Neutrophil (primary cell): ENCODE data around the gene PHACTR4.
A peak's percentile ranks its signal among the peaks of the same experiment; 100 is the strongest.

Source experiments
- H3K27ac ChIP-seq: fragments of 200-600 bp; sonication (generic); 2 replicates; pipeline ENCODE4 v1.5.1; 2016; ENCODE audit warnings: mild to moderate bottlenecking, moderate library complexity
- H3K27me3 ChIP-seq: fragments of 200-600 bp; sonication (generic); 2 replicates; pipeline ENCODE4 v1.6.0; 2016; ENCODE audit warnings: mild to moderate bottlenecking
- H3K36me3 ChIP-seq: fragments of 200-600 bp; sonication (generic); 2 replicates; pipeline ENCODE4 v1.5.1; 2017
- H3K4me1 ChIP-seq, 2 experiments: fragments of 200-600 bp in 1 of 2; sonication (generic) in 1 of 2; 1 replicate in 1 of 2; 2 replicates in 1 of 2; pipeline versions ENCODE4 v1.5.1 to v1.6.1; 2013 to 2016; ENCODE audit warnings: low read depth in 1 of 2, low read length in 1 of 2, mild to moderate bottlenecking in 1 of 2, moderate library complexity in 1 of 2; ENCODE audit not compliant: control insufficient read depth in 1 of 2, insufficient read depth in 1 of 2
- H3K4me3 ChIP-seq, 2 experiments: fragments of 200-600 bp in 1 of 2; sonication (generic) in 1 of 2; 1 replicate in 1 of 2; 2 replicates in 1 of 2; pipeline ENCODE4 v1.5.1; 2013 to 2016; ENCODE audit warnings: low read depth in 1 of 2, low read length in 1 of 2, mild to moderate bottlenecking in 1 of 2, moderate library complexity in 1 of 2
- H3K9me3 ChIP-seq: fragments of 200-600 bp; sonication (generic); 2 replicates; pipeline ENCODE4 v1.5.1; 2016
- CTCF ChIP-seq: fragments of 200-600 bp; sonication (generic); IDR thresholded peaks from 2 replicates; pipeline ENCODE4 v1.5.1; 2016; ENCODE audit warnings: antibody characterized with exemption

The PHACTR4 gene

GRCh38 chr1:28494737-28495136 lies 125.2 kb downstream of the PHACTR4 start:
- Histone ChIP-seq H3K36me3 (peaks cover 22% of the 10 kb centered on the region), H3K9me3 (no peaks in the 10 kb centered on the region), H3K4me1 (peaks cover 23 to 25% of the 10 kb centered on the region in 2 experiments), H3K27me3 (no peaks in the 10 kb centered on the region), H3K4me3 (no peak overlapping the region), H3K27ac (peak overlapping the region; percentile 75)
- TF ChIP-seq CTCF: no peak

- Histone ChIP-seq H3K27me3 (no peaks in the 10 kb centered on the region), H3K4me3 (no peak overlapping the region), H3K4me1 (peaks cover 7 to 8% of the 10 kb centered on the region in 2 experiments), H3K27ac (no peak overlapping the region), H3K36me3 (peaks cover 17% of the 10 kb centered on the region), H3K9me3 (no peaks in the 10 kb centered on the region)
- TF ChIP-seq CTCF: no peak
Measured at GRCh38 chr1:28499553-28499952, 130.0 kb downstream of the PHACTR4 start.

- H3K4me3 ChIP-seq: no peak overlapping the region
- TF ChIP-seq CTCF: no peak
- H3K4me1 ChIP-seq: peaks cover 13 to 18% of the 10 kb centered on the region in 2 experiments
- H3K36me3 ChIP-seq: peaks cover 8% of the 10 kb centered on the region
- no peaks in the 10 kb centered on the region for H3K27me3 ChIP-seq
- H3K9me3 ChIP-seq: no peaks in the 10 kb centered on the region
- no peak overlapping the region for H3K27ac ChIP-seq
Measured at GRCh38 chr1:28501925-28502324, 132.4 kb downstream of the PHACTR4 start.

GRCh38 chr1:28503117-28503516 lies 133.6 kb downstream of the PHACTR4 start:
- no peak for TF ChIP-seq CTCF
- H3K4me1 ChIP-seq: peaks cover 25 to 30% of the 10 kb centered on the region in 2 experiments
- H3K9me3 ChIP-seq: no peaks in the 10 kb centered on the region
- H3K27ac ChIP-seq: no peak overlapping the region
- H3K27me3 ChIP-seq: no peaks in the 10 kb centered on the region
- H3K36me3 ChIP-seq: peaks cover 2% of the 10 kb centered on the region
- no peak overlapping the region for H3K4me3 ChIP-seq

- H3K9me3 ChIP-seq: no peaks in the 10 kb centered on the region
Measured at GRCh38 chr1:28505406-28506187, 136.1 kb downstream of the PHACTR4 start, which contains the start of gene RCC1. RCC1 (plus strand) TSS chr1:28506043; CDS start chr1:28529867, 23,824 bp downstream.

More at GRCh38 chr1:28505406-28506187, 136.1 kb downstream of the PHACTR4 start, which contains the start of gene RCC1:
- peak within 1 kb of the TSS; percentile 86 to 97 for H3K4me3 ChIP-seq
- H3K27ac ChIP-seq: peak within 1 kb of the TSS; percentile 85
- no peaks in the 10 kb centered on the region for H3K27me3 ChIP-seq
- H3K36me3 ChIP-seq: peaks cover 24% of the 10 kb centered on the region
- H3K4me1 ChIP-seq: peaks cover 46 to 53% of the 10 kb centered on the region in 2 experiments
- TF ChIP-seq CTCF: peak; percentile 30
